Ammon's horn (tissue), 1 donor: Measurements from ENCODE around the gene MYLK3.
"Not testable (repeated sequence)": the region's sequence is repeated elsewhere in the genome, so short reads cannot be mapped to it uniquely, and the experiment has no call there.

ENCODE experiments used
- DNase-seq: peaks from one replicate; pipeline ENCODE4 v3.0.0-alpha.2; 2016; ENCODE audit warnings: low spot score

Gene MYLK3

DNA sequence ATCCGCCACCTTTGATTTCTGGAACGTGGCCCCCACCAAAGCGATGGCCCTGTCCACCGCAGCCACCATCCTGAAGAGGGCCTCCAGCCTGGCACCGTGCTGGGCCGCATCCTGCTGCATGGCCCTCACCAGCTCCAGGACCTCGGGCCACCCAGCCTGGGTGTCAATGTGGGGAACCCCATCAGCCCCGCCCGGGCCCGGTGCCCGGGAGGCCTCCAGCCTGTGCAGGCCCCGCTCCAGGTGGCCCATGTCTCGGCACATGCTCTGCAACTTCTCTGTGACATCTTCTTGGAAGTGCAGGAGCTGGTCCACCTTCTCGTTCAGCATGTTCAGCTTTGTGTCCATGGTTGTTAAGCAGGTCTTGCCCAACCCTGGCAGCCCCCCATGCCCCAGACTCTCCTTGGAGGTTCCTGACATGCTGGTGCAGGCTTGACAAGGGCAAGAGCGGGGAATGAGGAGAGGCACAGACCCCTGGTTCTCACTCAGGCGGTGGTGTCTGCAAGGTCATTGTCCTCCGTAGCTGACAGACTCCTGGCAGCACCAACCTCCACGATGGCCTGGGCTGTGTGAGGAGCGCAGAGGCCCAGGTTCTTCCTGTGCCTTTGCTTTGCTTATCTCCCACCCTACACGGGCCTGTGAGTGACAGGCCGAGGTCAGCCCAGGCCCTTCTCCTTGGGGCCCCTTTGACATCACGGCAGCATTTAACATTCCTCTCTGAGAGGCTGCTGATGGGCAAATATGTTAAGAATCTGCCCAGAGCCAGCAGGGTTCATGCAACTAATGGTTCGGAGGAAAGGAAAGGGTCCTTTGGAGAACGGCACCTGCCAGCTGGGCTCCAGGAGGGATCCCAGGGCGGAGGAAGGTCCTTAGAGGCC, at the start of gene MYLK3:
MYLK3 (minus strand) TSS at position 568 of the 875 bp plus-strand sequence; CDS start at position 417, 151 bp downstream.
- DNase-seq: no peak

DNA sequence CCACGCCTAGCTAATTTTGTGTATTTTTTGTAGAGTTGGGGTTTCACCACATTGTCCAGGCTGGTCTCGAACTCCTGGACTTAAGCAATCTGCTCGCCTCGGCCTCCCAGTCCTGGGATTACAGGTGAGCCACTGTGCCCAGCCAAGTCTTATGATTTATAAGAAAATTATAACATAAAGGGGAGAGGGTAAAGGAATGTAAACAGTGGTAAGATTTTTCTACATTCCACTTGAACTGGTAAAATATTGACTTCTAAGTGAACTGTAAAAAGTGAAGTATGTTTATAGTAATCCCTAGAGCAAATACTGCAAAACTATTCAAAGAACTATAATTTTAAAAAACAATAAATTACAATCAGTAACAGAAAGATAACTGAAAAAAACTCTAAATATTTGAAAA, 49.4 kb upstream of the MYLK3 start:
- DNase-seq: no peak

DNA sequence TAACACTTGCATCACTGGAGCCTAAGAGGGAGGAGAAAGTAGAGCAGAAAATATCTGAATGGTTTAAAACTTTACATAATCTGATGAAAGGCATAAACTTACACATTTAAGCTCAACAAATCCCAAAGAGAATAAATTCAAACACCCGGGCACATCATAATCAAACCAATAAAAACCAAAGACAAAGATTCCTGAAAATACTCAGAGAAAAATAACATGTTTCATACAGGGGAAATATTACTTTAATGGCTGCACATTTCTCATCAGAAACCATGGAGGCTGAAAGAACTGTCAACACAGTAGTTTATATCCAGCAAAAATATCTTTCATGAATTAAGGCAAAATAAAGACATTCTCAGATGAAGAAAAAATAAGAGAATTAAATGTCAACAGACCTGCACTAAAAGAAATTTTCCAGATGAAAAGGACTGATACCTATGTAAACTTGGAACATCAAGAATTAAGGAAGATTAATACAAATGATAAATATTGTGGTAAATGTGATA, 48.7 kb upstream of the MYLK3 start:
- no peak for DNase-seq

DNA sequence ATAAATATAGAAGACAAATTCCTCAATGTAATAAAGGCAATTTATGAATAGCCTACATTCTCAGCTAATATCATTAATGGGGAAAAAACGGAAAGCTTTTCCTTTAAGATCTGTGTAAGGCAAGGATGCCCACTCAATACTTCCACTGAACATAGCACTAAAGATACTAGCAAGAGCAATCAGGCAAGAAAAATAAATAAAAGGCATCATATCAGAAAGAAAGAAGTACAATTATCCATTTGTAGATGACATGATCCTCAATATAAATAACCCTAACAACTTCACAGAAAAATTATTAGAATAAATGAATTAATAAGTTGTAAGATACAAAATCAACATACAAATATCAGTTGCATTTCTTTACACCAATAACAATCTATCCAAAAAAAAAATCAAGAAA, 45.7 kb upstream of the MYLK3 start:
- DNase-seq: no peak

DNA sequence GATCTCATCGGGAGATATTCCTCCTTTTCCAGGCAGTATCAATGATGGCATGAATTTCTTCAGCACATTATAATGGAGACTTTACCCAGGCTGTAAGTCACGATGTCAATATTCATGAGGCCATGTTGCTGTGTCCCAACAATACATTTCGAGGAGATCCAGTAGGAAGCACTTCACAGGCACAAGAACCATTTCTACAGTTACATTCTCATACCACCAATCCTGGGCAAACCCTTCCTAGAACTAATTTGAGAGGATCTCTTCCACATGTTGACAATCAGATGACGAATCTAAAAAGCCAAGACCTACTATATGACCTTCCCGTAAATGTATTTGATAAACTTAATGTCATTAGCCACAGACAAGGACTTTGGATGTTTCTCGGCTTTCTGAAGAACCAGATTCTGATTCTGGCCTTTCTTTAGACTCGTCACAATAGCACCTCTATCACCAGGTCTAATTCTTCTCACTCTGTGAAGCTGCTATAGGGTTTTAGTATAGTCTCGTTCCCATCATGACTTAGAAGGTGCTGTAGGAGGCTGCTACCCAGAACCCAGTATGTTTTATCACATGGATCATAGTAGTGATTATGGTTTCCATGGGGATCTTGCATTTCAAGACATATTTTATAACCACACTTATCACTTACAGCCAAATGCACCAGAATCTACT, 42.6 kb upstream of the MYLK3 start:
- no peak for DNase-seq

DNA sequence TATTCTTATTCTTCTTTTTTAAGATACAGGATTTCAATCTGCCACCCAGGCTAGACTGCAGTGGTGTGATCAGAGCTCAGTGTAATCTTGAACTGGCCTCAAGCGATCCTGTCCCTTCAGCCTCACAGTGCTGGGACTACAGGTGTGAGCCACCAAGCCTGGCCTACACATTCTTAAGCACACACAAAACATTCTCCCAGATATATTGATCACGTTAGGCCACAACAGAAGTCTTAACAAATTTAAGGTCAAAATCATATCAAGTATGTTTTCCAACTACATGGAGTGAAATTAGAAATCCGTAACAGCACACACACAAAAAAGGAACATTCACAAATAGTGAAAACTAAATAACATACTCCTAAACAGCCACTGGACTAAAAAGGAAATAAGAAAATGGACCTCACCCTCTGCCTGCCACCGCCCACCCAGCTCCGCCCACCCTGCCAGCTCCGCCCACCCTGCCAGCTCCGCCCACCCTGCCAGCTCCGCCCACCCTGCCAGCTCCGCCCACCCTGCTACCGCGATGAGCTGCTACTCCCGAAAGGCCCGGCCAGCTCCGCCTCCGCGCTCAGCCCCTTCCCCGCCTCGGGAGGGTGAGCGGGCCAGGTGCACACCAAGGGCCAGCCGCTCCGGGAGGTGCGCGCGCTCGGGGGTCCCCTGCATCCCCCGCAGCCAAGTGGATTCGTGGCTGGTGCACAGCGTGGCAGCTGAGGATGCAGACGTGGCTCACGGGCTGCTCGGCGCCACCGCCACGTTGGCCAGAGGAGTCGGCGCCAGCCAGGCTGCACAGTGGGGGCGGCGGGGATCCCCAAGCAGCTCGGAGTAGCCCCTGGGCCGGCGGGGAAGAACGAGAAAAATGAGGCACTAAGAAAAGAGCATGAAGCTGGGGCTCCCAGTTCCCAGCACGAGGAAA, 41.6 kb upstream of the MYLK3 start:
- DNase-seq: peak; percentile 73

DNA sequence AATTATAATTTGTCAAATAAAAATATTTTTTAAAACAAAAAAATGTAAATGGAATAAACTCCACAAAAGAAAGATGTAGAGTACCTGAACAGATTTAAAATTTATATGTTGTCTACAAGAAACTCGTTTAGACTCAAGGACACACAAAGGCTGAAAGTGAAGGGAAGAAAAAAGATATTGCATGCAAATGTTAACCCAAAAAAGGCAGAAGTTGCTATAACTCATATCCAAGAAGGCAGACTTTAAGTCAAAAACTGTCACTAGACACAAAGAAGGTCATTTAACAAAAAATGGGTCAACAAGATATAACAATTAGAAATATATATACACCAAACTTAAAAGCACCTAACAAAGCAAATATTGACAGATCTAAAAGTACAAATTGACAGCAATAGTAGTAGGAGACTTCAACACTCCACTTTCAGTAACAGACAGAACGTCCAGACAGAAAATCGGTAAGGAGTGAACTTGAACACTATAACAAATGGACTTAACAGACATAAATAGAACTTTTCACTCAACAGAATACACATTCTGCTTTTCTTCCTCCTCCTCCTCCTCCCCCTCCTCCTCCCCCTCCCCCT, 40.8 kb upstream of the MYLK3 start:
- DNase-seq: no peak

DNA sequence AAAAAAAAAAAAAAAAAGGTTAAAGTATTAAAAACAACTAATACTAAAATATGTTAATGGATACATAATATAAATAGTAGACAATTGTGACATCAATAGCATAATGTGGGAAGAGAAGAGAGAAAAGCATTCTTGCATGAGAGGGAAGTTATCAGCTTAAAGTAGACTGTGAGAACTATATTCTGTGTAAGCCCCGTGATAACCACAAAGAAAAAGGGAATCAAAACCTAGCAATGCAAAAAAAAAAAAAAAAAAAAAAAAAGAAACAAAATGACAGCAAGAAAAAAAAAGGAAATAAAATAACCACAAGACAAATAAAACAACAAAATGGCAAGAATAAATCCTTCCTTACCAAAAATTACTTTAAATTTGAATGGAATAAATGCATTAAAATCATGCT, 39.8 kb upstream of the MYLK3 start:
- no peak for DNase-seq

DNA sequence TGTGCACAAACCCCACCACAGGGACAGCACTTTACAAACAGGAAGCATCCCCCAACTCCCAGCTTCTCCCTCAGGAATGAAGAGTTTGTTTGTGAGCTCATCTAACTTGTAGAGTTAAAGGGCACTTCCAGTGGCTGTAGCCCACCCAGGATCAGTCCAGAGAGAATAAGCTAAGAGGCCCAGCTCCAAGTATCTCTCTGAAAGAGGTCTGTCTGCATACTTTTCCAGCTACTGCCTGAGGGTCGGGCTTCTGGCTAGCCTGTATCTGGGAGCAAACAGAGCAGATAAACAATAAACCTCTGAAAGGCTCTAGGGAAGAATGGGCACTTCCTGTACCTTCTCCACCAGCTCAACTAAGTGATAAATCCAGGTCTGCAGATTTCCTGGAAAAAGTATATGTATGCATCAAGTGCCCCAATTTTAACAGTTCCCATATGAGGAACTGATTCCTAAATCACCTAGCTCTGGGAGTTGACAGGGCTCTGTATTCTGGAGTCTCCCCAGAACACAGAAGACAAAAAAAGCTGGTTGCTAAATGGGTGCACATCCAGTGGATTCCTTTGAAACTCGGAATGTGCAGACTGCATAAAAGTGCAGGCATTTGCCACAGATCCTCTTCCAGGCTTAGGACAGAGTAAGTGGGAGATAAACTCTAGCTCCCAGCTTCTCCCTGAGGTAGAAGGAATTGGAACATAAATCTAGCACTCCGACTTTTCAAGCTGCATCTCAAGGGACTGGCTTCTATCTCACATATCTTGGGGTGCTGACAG, 37.1 kb upstream of the MYLK3 start:
- DNase-seq: no peak

DNA sequence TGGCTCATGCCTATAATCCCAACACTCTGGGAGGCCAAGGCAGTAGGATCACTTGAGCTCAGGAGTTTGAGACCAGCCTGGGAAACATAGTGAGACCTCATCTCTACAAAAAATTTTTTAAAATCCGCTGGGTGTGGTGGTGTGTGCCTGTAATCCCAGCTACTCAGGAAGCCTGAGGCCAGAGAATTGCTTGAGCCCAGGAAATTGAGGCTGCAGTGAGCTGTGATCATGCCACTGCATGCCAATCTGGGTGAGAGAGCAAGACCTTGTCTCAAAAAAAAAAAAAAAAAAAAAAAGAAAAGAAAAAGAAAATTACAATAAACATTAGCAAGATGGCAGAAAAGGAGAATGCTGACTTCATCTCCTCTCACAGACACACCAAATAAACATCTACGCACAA, 36.4 kb upstream of the MYLK3 start:
- not testable (repeated sequence) for DNase-seq

DNA sequence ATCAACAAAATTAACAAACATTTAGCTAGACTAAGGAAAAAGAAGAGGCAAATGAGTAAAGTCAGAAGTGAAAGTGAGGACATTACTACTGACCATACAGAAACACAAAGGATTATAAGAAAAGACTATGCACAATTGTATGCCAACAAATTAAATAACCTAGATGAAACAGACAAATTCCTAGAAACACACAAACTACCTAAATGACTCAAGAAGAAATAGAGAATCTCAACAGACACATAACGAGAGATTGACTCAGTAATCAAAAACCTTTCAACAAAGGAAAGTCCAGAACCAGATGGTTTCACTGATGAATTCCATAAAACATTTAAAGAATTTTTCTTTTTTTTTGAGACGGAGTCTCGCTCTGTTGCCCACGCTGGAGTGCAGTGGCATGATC, 35.7 kb upstream of the MYLK3 start:
- DNase-seq: no peak

DNA sequence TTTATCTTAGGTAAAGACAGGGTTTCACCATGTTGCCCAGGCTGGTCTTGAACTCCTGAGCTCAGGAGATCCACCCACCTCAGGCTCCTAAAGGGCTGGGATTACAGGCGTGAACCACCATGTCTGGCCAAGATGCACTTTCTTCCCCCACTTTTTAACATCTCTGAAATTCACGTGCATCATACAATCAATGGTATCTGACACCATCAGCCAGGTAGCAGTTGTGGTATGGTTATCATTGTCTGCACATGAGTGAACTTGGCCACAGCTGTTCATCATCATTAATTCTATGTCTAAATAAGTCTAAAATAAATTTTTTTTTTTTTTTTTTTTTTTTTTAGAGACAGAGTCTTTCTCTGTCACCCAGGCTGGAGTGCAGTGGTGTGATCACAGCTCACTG, 34.2 kb upstream of the MYLK3 start:
- DNase-seq: no peak

DNA sequence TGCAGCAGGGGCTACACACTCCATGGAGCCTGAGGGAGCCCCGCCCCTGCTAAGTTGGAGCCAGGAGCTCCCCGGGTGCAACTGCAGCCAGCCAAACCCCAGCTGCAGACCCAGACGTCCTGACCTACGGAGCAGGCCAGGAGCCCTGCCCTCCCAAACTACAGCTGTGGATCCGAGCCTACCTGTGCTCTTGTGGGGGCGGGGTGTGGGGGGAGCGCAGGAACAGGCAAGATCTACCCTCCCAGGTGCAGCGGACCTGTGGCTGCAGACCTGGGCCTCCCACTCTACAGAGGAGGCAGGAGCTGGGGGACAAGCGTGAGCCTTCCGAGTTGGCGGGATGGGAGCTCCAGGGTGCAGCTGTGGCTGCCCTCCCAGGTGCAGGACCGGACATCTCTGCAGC, 29.7 kb upstream of the MYLK3 start:
- DNase-seq: no peak

DNA sequence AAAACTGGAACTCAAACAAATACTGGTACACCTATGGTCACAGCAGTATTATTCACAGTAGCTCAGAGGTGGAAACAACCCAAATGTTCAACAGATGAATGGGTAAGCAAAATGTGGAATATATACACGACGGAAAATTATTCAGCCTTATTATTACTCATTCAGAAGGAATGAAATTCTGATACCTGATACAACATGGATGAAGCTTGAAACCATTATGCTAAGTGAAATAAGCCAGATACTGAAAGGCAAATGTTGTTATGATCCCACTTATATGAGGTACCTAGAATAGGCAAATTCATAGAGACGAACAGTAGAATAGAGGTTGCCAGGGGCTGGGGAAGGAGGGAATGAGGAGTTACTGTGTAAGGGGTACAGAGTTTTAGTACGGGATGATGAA, 27.1 kb upstream of the MYLK3 start:
- DNase-seq: no peak

DNA sequence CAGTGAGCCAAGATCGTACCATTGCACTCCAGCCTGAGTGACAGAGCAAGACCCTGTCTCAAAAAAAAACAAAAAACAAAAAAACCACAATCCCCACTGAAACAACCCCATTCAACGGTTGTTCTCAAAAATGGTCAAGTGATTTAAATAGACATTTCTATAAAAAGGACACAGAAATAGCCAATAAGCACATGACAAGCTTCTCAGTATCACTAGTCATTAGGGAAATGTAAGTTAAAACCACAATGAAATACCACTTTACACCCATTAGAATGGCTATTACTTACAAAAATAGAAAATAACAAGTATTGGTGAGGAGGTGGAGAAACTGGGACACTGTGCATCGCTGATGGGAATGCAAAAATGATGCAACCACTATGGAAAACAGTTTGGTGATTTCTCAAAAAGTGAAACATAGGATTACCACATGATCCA, 26.6 kb upstream of the MYLK3 start:
- no peak for DNase-seq

DNA sequence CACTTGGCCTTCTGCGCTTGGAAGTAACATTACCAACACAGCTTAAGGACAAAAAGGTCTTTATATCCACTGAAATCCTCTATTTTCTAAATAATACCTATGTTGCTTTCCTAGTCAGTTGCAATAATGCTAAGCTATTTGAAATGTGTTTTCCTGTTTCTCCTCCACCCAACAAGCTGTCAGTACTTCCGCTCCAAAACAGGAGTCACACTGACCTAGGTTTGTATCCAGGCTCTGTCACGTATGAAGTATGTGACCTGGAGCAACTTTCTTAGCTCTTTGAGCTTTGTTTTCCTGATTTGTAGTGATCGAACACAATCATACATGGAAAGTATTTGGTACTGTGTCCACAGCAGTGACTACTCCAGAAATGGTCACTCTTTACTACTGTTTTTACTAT, 24.3 kb upstream of the MYLK3 start:
- no peak for DNase-seq

DNA sequence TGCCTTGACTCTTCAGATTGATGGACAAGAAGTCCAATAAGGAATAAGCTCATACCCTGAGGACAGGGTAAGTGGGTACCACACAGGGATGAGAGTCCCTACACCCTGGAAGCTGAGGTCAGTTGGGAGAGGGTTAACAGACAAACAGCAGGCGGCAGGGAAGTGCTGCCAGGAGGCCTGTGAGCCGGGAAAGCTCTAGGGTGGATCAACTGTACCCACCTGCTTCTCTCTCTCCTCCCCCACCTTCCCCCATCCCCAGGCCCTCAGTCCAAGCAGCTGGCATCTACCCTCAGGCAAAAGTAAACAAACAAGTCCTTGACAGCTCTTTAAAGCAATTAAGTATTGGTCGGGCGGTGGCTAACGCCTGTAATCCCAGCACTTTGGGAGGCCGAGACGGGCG, 20.7 kb upstream of the MYLK3 start:
- no peak for DNase-seq

DNA sequence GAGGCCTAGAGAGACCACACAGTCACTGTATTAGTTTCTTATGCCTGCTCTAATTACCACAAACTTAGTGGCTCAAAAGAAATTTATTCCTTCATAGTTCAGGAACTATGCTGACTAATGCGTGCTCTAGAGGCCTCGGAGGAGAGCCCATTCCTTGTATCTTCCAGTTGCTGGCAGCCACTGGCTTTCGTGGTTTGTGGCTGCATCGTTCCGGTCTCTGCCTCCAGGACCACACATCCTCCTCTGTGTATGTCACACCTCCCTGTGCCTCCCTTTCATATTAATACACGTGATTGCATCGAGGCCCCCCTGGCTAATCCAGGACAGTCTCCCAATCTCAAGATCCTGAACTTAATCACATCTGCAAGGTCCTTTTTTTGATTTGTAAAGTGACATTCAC, 16.9 kb upstream of the MYLK3 start:
- DNase-seq: no peak

DNA sequence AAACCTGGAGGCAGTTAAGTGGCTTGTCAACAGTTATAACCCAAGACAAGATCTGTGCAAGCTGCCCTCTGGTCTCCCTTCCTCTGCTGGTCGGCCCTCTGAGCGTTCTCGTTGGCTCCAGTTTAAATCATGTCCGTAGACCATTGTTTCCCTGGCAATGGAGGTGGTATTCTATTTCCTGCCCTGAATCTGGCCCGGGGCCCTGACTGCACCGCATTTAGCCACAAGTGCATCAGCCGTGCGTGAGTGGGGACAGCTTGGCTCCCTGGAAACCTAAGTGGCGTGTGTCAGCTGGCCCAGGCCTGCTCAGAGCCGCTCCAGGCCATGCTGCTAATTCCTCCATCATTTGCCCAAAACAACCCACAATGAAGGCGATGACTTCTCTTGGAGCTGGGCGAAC, 15.0 kb upstream of the MYLK3 start:
- peak; percentile 62 for DNase-seq

DNA sequence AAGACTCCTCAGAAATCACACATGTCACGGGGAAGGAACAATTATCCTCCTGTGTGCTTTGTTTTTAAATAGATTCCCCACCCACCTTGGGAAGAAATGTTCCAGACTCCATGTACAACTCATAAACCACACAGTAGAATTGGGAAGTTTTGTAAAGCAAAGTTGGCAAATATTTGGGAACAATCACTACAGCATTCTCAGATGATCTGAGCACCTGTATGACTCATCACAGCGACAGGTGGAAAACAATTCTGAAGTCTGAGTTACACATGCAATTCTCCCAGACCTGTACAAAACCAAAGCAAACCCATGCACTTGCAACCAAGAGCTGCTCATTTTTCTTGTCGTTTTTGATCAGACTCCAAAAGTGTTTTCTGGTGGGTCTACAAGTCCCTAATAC, 14.4 kb upstream of the MYLK3 start:
- no peak for DNase-seq

DNA sequence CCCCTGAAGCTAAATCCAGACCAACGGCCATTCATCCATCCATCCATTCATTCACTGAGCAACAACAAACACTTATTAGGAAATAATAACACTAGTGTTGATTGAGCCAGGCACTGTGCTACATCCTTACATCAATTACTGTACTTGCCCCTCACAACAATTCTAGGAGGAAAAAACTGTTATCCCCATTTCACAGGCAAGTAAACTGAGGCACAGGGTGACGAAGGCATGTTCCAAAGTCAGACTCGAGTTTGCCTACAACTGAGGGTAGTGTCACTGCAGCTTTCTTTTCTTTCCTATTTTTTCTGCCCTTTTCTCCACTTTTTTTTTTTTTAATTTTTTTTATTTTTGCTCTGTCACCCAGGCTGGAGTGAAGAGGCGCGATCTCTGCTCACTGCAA, 11.2 kb upstream of the MYLK3 start:
- no peak for DNase-seq
